Retinal pigment epithelial cell (primary cell): ENCODE results near the gene ARSG.

ENCODE experiments used
- DNase-seq: peaks from one replicate; pipeline ENCODE4 v3.0.0-alpha.2; 2010; ENCODE audit warnings: low read depth
- H3K4me3 ChIP-seq: 2 replicates; pipeline ENCODE4 v1.5.1; 2011; ENCODE audit warnings: mild to moderate bottlenecking, low read length, control low read depth, moderate library complexity
- TF ChIP-seq, protein P1 (sequence below): conservative IDR thresholded peaks from 2 replicates; pipeline ENCODE4 v1.5.1; 2011; ENCODE audit warnings: low read depth, low read length, control low read depth, inconsistent platforms

ARSG gene

DNA sequence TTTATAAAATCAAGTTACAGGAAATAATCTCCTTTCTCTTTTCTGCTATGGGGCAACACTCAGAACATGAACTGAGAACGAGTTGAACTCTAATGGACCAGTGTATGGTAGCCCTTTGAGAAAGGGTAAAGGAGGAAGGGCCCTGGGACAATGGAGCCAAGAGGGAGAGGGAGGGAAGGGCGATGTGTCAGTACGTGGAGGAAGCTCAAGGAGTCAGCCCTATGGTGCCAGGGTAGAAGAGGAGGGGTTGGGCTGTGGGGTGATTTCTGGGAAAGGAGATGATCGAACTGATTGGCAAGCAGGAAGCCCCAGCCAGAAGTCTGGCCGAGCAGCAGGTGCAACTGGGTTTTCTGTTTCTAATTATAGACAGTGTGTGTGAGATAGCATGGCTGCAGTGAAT, 170.3 kb downstream of the ARSG start:
- DNase-seq: no peak
- H3K4me3 ChIP-seq: no peak overlapping the region
- TF ChIP-seq, protein P1, sequence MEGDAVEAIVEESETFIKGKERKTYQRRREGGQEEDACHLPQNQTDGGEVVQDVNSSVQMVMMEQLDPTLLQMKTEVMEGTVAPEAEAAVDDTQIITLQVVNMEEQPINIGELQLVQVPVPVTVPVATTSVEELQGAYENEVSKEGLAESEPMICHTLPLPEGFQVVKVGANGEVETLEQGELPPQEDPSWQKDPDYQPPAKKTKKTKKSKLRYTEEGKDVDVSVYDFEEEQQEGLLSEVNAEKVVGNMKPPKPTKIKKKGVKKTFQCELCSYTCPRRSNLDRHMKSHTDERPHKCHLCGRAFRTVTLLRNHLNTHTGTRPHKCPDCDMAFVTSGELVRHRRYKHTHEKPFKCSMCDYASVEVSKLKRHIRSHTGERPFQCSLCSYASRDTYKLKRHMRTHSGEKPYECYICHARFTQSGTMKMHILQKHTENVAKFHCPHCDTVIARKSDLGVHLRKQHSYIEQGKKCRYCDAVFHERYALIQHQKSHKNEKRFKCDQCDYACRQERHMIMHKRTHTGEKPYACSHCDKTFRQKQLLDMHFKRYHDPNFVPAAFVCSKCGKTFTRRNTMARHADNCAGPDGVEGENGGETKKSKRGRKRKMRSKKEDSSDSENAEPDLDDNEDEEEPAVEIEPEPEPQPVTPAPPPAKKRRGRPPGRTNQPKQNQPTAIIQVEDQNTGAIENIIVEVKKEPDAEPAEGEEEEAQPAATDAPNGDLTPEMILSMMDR: no peak

DNA sequence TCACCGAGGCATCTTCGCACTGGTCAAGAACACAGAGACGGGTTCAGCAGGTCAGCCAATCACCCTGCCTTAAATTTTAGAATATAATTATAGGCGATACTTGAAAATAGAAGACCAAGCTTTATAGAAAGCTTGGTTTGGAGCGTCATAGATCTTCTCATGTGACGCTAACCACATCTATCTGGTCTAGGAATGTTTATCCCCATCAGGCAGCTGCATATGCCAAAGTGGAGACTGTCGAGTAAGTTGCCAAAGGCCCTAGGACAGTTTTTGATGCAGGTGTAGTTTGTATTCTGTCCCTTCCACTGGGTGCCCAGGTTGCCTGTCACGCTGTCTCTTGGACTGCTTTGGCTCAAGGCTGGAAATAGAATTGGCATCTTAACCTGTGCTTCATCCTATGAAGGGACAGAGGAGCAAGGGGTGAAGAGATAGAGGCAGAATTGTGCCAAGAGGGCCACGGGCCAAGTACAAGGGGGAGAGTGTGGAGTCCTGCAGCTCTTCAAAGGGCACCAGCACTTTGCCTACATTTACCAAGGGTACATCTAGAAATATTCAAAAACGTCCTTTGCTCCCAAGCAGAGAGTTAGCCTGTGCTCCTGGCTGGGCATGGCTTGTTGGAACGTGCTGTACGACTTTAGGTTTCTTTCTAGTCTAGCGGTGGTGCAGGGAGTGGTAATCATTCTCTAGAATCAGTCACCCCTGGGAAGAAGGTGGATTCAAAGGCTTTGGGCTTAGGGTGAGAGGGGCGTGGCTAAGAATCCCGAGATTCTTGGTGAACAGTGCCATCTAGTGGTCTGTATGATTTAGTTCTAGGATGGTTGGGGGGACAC, 171.3 kb downstream of the ARSG start:
- no peak overlapping the region for H3K4me3 ChIP-seq
- DNase-seq: no peak
- TF ChIP-seq, protein P1: peak; percentile 65

DNA sequence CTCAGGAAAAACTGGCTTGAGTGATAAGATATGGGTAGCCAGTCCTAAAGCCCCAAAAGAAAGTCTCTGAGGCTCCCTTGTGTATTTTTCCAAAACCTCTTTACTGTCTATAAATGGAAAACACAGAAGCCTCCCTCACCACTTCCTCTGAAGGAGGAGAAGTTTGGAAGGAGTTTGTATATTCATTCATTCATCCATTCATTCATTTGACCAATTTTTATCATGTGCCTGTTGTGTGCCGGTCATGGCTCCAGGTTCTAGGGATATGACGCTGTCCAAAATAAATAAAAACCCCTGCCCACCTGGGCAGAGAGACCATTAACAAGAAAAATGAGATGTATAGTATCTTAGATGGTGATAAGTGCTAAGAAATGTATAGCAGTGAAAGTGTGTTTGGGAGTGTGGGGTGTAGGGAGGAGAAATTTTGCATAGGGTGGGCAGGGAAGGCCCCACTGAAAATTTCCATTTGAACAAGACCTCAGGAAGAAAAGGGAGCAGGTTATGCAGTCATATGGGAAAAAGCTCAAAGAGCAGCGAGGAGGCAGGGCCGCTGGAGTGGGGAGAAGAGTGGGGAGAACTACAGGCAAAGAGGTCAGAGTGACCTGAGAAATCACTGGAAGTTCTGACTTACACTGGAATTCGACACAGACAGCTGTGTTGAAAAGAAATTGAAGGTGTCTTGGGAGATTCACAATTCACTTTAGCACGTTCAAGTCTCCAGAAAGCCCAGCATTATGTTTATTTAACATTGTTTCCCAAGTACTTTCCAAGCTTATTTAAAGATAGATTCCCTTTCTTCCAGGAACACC, 172.1 kb downstream of the ARSG start:
- TF ChIP-seq, protein P1: no peak
- no peak for DNase-seq
- H3K4me3 ChIP-seq: no peak overlapping the region

DNA sequence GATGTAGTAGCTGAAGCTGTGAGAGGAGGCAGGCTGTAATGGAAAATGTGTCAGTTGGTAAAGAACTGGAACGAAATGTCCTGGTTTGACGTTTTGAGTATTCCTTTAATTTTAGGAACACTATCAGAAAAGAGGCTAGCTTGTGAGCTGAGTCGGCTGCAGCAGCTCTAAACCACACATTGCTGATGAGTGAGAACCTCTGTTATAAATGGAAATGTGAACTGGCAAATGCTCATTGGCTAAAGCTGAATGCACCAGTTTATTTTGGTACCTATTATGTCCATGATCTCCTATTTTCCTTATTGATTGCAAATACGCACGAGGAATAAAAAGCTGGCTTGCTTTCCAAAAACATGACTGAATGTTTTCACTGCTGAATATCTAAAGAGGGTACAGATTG, 177.0 kb downstream of the ARSG start:
- no peak for DNase-seq
- TF ChIP-seq, protein P1: no peak
- no peak overlapping the region for H3K4me3 ChIP-seq

DNA sequence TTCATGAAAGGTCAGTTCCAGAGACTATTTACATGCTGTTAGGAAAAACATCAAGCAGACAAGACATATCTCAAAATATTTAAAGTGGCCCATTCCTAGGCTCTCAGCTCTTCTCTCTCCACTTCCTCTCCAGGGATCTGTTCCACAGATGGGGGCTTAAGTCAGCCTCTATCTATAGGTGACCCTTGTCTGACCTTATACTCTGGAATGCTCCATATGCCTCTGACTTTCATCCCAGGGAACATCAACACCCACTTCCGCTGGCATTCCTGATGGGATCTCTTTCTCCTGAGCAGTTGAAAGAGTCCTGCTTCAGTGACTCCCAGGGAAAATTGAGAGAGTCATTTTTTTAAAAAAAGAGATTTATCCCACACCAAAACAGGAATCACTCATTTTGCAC, 177.5 kb downstream of the ARSG start:
- no peak for DNase-seq
- TF ChIP-seq, protein P1: no peak
- no peak overlapping the region for H3K4me3 ChIP-seq
